GM19468 (cell line): Measurements from ENCODE around the gene TLE2.

Experiments used
- ATAC-seq: cut with Tn5 transposase; IDR thresholded peaks from one replicate; pipeline ENCODE4 v1.9.1; 2021; ENCODE audit warnings: mild to moderate bottlenecking, moderate library complexity, moderate number of reproducible peaks; ENCODE audit not compliant: unreplicated experiment; ENCODE audit errors: extremely low read depth

The TLE2 gene

GRCh38 chr19:2963122-2963521 lies 66.0 kb downstream of the TLE2 start:
- ATAC-seq, result no peak

- ATAC-seq, result no peak
These were observed 66.9 kb downstream of the TLE2 start for GRCh38 chr19:2962018-2962670.

GRCh38 chr19:2960120-2960519 lies 69.0 kb downstream of the TLE2 start:
- ATAC-seq, result no peak

GRCh38 chr19:2957160-2957559 lies 71.9 kb downstream of the TLE2 start:
- ATAC-seq, result no peak

GRCh38 chr19:2952953-2953481 lies 76.1 kb downstream of the TLE2 start:
- ATAC-seq, result no peak

GRCh38 chr19:2950286-2951124 lies 78.6 kb downstream of the TLE2 start:
- peak; percentile 81 for ATAC-seq

- ATAC-seq, result no peak
These were observed 79.2 kb downstream of the TLE2 start for GRCh38 chr19:2949939-2950285.
